Activated naive CD4-positive, alpha-beta T cell treated with anti-CD3 and anti-CD28 coated beads, Interleukin-2, amount 50 U/mL, for 24 hours (primary cell): ENCODE measurements around the gene PGLYRP4.

Experiments used
- H3K27ac Mint-ChIP-seq: one replicate; pipeline ENCODE4 v1.8.0; 2021; ENCODE audit warnings: mild to moderate bottlenecking, mixed read lengths
- H3K27me3 Mint-ChIP-seq: one replicate; pipeline ENCODE4 v1.8.0; 2021; ENCODE audit warnings: mixed read lengths
- H3K36me3 Mint-ChIP-seq: one replicate; pipeline ENCODE4 v1.8.0; 2021; ENCODE audit warnings: mixed read lengths
- H3K4me1 Mint-ChIP-seq: one replicate; pipeline ENCODE4 v1.8.0; 2021; ENCODE audit warnings: mixed read lengths
- H3K4me3 Mint-ChIP-seq: one replicate; pipeline ENCODE4 v1.8.0; 2021; ENCODE audit warnings: mild to moderate bottlenecking, mixed read lengths
- H3K9me3 Mint-ChIP-seq: one replicate; pipeline ENCODE4 v1.8.0; 2021; ENCODE audit warnings: mixed read lengths

Gene PGLYRP4

GRCh38 chr1:153387785-153388184 is 39.1 kb upstream of the PGLYRP4 start:
- H3K4me3 Mint-ChIP-seq: no peak overlapping the region
- no peaks in the 10 kb centered on the region for H3K4me1 Mint-ChIP-seq
- no peaks in the 10 kb centered on the region for H3K9me3 Mint-ChIP-seq
- H3K27me3 Mint-ChIP-seq: peaks cover 5% of the 10 kb centered on the region
- no peak overlapping the region for H3K27ac Mint-ChIP-seq
- no peaks in the 10 kb centered on the region for H3K36me3 Mint-ChIP-seq

GRCh38 chr1:153387001-153387400 is 38.4 kb upstream of the PGLYRP4 start:
- Mint-ChIP-seq H3K27ac (no peak overlapping the region), H3K36me3 (no peaks in the 10 kb centered on the region), H3K9me3 (peaks cover 8% of the 10 kb centered on the region), H3K4me3 (no peak overlapping the region), H3K27me3 (peaks cover 10% of the 10 kb centered on the region), H3K4me1 (no peaks in the 10 kb centered on the region)

- Mint-ChIP-seq H3K9me3 (peaks cover 12% of the 10 kb centered on the region), H3K4me1 (no peaks in the 10 kb centered on the region), H3K27ac (peak overlapping the region; percentile 41), H3K36me3 (no peaks in the 10 kb centered on the region), H3K27me3 (peaks cover 11% of the 10 kb centered on the region), H3K4me3 (no peak overlapping the region)
Observed at GRCh38 chr1:153386500-153386901, 37.9 kb upstream of the PGLYRP4 start.

DNA sequence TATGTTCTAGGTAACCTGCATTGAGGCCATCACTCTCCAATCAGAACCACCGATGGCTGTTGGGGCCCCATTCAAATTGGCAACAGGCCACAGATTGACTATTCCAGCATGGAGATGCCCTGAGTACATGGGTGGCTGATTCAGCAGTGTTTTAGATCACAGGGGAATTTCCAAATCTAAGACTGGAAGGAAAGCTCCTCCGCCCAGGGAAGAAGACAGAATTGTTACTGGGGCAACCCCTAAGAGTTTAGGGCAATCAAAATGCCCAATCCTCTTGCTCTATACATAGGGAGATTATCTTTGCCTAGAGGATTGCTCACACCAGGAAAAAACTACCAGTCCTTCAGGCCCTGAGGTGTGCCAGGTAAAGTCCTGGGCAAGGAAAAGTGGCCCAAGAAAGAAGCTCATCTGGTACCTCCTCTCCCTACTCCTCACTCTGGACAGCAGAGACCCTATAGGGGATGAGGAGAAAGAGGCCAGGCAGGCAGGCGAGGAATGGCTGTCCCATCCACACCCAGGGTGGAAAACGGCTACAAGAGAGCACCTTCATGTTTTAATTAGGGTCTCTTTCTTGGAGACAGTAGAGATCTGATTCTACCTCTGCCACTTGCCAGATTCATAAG is 36.4 kb upstream of the PGLYRP4 start:
- Mint-ChIP-seq H3K27ac (no peak overlapping the region), H3K4me3 (no peak overlapping the region), H3K36me3 (peaks cover 2% of the 10 kb centered on the region), H3K9me3 (peaks cover 18% of the 10 kb centered on the region), H3K4me1 (no peaks in the 10 kb centered on the region), H3K27me3 (peaks cover 15% of the 10 kb centered on the region)

DNA sequence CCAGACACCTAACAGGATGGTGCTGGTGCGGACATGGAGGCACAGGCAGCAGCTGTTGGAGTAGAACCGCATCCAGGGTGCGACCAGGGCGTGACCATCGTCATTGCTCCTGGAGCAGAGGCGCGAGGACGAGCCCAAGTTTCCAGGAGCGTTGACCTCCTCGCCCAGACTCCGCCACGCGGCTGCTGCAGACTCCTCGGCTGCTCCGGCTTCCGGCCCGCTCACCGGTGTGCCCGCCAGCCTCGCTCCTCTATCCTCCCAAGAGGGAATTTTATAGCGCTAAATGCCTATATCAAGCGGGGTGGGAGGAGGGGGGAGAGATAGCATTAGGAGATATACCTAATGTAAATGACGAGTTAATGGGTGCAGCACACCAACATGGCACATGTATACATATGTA is 32.1 kb upstream of the PGLYRP4 start:
- Mint-ChIP-seq H3K4me1 (no peaks in the 10 kb centered on the region), H3K27ac (no peak overlapping the region), H3K36me3 (peaks cover 2% of the 10 kb centered on the region), H3K9me3 (peaks cover 18% of the 10 kb centered on the region), H3K4me3 (no peak overlapping the region), H3K27me3 (peaks cover 27% of the 10 kb centered on the region)

GRCh38 chr1:153379591-153379990 is 30.9 kb upstream of the PGLYRP4 start:
- Mint-ChIP-seq H3K27ac (no peak overlapping the region), H3K4me3 (no peak overlapping the region), H3K27me3 (peaks cover 27% of the 10 kb centered on the region), H3K9me3 (peaks cover 18% of the 10 kb centered on the region), H3K4me1 (no peaks in the 10 kb centered on the region), H3K36me3 (peaks cover 2% of the 10 kb centered on the region)

GRCh38 chr1:153375511-153375910 is 26.9 kb upstream of the PGLYRP4 start, which contains the start of gene S100A12:
S100A12 (minus strand) TSS chr1:153375621; CDS start chr1:153374592, 1,029 bp downstream.
- H3K9me3 Mint-ChIP-seq: no peaks in the 10 kb centered on the region
- H3K36me3 Mint-ChIP-seq: no peaks in the 10 kb centered on the region
- H3K4me3 Mint-ChIP-seq: no peak within 1 kb of the TSS
- peaks cover 17% of the 10 kb centered on the region for H3K27me3 Mint-ChIP-seq
- H3K27ac Mint-ChIP-seq: no peak within 1 kb of the TSS
- no peaks in the 10 kb centered on the region for H3K4me1 Mint-ChIP-seq

DNA sequence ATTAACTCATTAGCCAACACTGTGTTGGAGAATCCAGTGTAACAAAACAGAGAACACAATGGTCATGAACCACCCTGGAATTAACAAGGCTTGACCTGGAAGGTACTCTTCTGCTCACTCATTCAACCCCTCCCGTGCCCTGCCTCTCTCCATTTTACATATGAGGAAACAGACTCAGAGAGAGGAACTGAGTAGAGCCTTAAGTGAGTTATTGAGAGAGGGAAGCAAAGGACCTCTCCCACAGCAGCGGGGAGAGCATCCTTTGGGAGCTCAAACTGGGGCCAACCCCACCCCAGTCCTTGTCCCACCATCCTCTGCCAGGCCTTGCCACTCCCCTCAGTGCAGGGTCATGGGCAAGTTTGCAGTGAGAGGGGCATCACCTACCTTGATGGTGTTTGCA is 25.4 kb upstream of the PGLYRP4 start:
- Mint-ChIP-seq H3K27me3 (peaks cover 17% of the 10 kb centered on the region), H3K4me3 (no peak overlapping the region), H3K4me1 (no peaks in the 10 kb centered on the region), H3K27ac (no peak overlapping the region), H3K36me3 (no peaks in the 10 kb centered on the region), H3K9me3 (no peaks in the 10 kb centered on the region)

DNA sequence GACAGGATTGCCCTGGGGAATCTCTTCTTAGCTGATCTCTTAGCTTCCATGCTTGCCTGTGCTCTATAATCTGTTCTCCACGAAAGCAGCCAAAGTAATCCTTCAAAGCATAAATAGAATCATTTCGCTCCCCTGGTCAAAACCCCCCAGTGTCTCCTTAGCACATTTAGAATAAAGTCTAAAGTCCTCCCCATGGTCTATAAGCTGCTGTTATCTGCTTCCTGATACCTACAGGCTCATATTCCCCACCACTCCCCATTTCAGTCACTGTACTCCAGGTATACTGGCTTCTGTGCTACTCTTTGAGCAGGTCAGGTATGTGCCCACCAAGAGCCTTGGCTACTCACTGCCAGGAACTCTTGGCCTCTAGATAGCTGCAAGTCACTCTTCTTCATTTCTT is 23.9 kb upstream of the PGLYRP4 start:
- no peak overlapping the region for H3K4me3 Mint-ChIP-seq
- H3K9me3 Mint-ChIP-seq: no peaks in the 10 kb centered on the region
- peaks cover 12% of the 10 kb centered on the region for H3K27me3 Mint-ChIP-seq
- H3K36me3 Mint-ChIP-seq: no peaks in the 10 kb centered on the region
- H3K4me1 Mint-ChIP-seq: no peaks in the 10 kb centered on the region
- H3K27ac Mint-ChIP-seq: no peak overlapping the region

- peaks cover 5% of the 10 kb centered on the region for H3K27me3 Mint-ChIP-seq
- no peaks in the 10 kb centered on the region for H3K9me3 Mint-ChIP-seq
- H3K27ac Mint-ChIP-seq: no peak overlapping the region
- no peaks in the 10 kb centered on the region for H3K4me1 Mint-ChIP-seq
- H3K36me3 Mint-ChIP-seq: no peaks in the 10 kb centered on the region
- no peak overlapping the region for H3K4me3 Mint-ChIP-seq
Observed at GRCh38 chr1:153371231-153371630, 22.6 kb upstream of the PGLYRP4 start.

GRCh38 chr1:153370146-153370545 is 21.5 kb upstream of the PGLYRP4 start:
- Mint-ChIP-seq H3K36me3 (no peaks in the 10 kb centered on the region), H3K27me3 (peaks cover 5% of the 10 kb centered on the region), H3K9me3 (no peaks in the 10 kb centered on the region), H3K27ac (no peak overlapping the region), H3K4me1 (no peaks in the 10 kb centered on the region), H3K4me3 (no peak overlapping the region)

GRCh38 chr1:153368495-153368894 is 19.9 kb upstream of the PGLYRP4 start:
- H3K36me3 Mint-ChIP-seq: no peaks in the 10 kb centered on the region
- no peak overlapping the region for H3K27ac Mint-ChIP-seq
- no peaks in the 10 kb centered on the region for H3K4me1 Mint-ChIP-seq
- no peak overlapping the region for H3K4me3 Mint-ChIP-seq
- H3K27me3 Mint-ChIP-seq: peaks cover 5% of the 10 kb centered on the region
- no peaks in the 10 kb centered on the region for H3K9me3 Mint-ChIP-seq

DNA sequence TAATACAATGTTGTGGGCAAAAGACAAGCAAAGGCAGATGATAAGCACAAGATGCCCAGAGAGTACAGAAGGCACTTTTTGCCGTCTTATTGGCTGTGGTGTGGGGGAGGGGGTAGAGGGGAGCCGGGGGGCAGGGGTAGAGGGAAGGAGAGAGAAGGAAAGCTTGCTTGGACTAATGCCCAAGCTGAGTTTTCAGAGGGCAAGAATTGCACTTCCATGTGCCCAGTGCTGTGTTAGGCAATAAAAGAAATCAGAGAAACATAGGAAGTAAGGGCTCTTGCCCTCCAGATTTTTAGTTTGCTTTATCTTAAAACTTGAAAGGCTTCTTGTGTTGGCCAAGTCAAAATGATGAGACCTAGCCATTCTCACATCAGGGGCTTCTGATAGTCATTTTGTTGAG is 18.4 kb upstream of the PGLYRP4 start:
- Mint-ChIP-seq H3K27me3 (peaks cover 2% of the 10 kb centered on the region), H3K27ac (no peak overlapping the region), H3K4me1 (no peaks in the 10 kb centered on the region), H3K9me3 (no peaks in the 10 kb centered on the region), H3K4me3 (no peak overlapping the region), H3K36me3 (no peaks in the 10 kb centered on the region)

GRCh38 chr1:153366261-153366660 is 17.6 kb upstream of the PGLYRP4 start:
- no peaks in the 10 kb centered on the region for H3K36me3 Mint-ChIP-seq
- no peaks in the 10 kb centered on the region for H3K9me3 Mint-ChIP-seq
- H3K4me1 Mint-ChIP-seq: no peaks in the 10 kb centered on the region
- H3K27ac Mint-ChIP-seq: no peak overlapping the region
- no peaks in the 10 kb centered on the region for H3K27me3 Mint-ChIP-seq
- no peak overlapping the region for H3K4me3 Mint-ChIP-seq

DNA sequence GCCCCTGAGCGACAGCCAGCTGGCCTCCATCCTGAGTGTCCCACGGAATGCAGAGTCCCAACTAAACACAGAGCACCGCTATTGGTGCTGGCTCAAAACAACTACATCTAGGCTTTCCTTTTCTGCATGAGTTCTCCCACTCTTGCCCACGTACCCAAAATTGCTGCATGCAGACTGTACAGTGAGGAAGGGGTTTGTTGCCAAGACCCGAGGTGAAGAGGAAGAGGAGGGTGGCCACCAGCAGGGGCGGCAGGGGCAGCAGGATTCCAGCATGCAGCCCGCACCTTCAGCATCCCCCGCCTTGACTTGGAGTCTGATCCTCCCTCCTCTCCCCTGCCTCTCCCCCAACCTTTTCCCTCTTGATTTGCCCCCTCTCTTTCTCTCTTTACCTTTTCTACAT is 17.1 kb upstream of the PGLYRP4 start:
- Mint-ChIP-seq H3K4me3 (no peak overlapping the region), H3K36me3 (no peaks in the 10 kb centered on the region)

GRCh38 chr1:153364766-153365666 is 16.4 kb upstream of the PGLYRP4 start:
- H3K27me3 Mint-ChIP-seq: no peaks in the 10 kb centered on the region
- no peaks in the 10 kb centered on the region for H3K36me3 Mint-ChIP-seq
- no peak overlapping the region for H3K4me3 Mint-ChIP-seq
- H3K4me1 Mint-ChIP-seq: no peaks in the 10 kb centered on the region
- no peaks in the 10 kb centered on the region for H3K9me3 Mint-ChIP-seq
- no peak overlapping the region for H3K27ac Mint-ChIP-seq

More for the DNA sequence above, 17.1 kb upstream of the PGLYRP4 start:
- no peaks in the 10 kb centered on the region for H3K4me1 Mint-ChIP-seq
- no peak overlapping the region for H3K27ac Mint-ChIP-seq
- no peaks in the 10 kb centered on the region for H3K27me3 Mint-ChIP-seq
- no peaks in the 10 kb centered on the region for H3K9me3 Mint-ChIP-seq
